Testis (tissue), 2 donors: ENCODE measurements around the gene CLDN5.

Experiments used
- POLR2A ChIP-seq: fragments of 450-650 bp; IDR thresholded peaks from one replicate; pipeline ENCODE4 v1.6.1; 2017; ENCODE audit warnings: antibody characterized with exemption, mild to moderate bottlenecking, moderate library complexity
- TF ChIP-seq, protein P1 (sequence below), 3 experiments: fragments of 450-650 bp in 2 of 3; fragments of 200-600 bp in 1 of 3; sonication (generic) in 1 of 3; IDR thresholded peaks; one replicate each; pipeline ENCODE4 v1.5.1; 2016 to 2019; ENCODE audit warnings: antibody characterized with exemption in 3 of 3, mild to moderate bottlenecking in 2 of 3, moderate library complexity in 1 of 3

DNA sequence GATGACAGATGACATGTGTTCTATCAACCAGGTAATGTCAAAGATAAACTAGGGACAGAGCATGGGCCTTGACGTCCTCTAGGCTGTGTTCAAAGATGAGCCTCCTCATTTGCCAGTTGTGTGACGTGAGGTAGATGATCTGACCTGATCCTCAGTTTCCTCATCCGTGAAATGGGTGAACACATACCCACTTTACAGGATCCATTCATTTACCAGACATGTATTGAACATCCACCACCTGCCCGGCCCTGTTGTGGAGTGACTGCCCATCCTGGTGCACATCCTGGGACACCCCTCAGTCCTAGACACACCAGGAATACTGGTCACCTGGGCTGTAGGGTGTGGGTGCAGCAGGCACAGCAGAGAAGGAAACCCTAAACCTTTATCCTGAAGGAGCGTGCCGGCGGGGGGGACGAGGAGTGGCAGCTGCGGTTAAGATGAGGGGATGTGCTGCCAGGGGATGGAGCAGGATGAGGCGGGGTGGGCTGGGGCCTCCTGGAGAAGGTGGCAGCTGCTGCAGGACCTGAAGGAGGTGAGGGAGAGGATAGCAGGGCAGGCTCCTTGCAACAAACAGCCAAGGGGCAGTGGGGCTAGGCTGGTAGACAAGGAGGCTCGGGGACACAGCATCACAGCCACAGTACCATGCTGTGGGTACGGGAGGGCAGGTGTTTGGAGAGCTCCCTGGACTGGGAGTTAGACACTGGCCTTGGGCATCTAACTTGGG lies 8.4 kb downstream of the CLDN5 start:
- no peak for TF ChIP-seq POLR2A
- TF ChIP-seq, protein P1, sequence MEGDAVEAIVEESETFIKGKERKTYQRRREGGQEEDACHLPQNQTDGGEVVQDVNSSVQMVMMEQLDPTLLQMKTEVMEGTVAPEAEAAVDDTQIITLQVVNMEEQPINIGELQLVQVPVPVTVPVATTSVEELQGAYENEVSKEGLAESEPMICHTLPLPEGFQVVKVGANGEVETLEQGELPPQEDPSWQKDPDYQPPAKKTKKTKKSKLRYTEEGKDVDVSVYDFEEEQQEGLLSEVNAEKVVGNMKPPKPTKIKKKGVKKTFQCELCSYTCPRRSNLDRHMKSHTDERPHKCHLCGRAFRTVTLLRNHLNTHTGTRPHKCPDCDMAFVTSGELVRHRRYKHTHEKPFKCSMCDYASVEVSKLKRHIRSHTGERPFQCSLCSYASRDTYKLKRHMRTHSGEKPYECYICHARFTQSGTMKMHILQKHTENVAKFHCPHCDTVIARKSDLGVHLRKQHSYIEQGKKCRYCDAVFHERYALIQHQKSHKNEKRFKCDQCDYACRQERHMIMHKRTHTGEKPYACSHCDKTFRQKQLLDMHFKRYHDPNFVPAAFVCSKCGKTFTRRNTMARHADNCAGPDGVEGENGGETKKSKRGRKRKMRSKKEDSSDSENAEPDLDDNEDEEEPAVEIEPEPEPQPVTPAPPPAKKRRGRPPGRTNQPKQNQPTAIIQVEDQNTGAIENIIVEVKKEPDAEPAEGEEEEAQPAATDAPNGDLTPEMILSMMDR (IDR thresholded peaks at IDR 0.05): no peak
